Renal cortical epithelial cell (primary cell): ENCODE results near the gene EXOC4. TPM values are rescaled to one million over a fixed set of nuclear protein-coding genes. Genes with fewer than 3 reads are reported as not detected.
"Not testable (repeated sequence)": the region's sequence is repeated elsewhere in the genome, so short reads cannot be mapped to it uniquely, and the experiment has no call there.

Experiments used
- DNase-seq: peaks from one replicate; pipeline ENCODE4 v3.0.0-alpha.2; 2011; ENCODE audit warnings: low read depth
- total RNA-seq: library from RNA; depleted of rRNA; stranded (reverse); fragments of >200 nt; gene quantifications from 2 replicates; pipeline ENCODE4 v1.2.3, GENCODE V29; 2014

Gene EXOC4
- total RNA-seq, 1 donor from 2014 or later = 144 TPM

- DNase-seq = peak; percentile 15
These were observed 62.6 kb downstream of the EXOC4 start for GRCh38 chr7:133315332-133316040.

GRCh38 chr7:133319842-133320241 is 67.0 kb downstream of the EXOC4 start:
- DNase-seq = no peak

- no peak for DNase-seq
These were observed 68.0 kb downstream of the EXOC4 start for GRCh38 chr7:133320891-133321290.

- DNase-seq = not testable (repeated sequence)
These were observed 68.5 kb downstream of the EXOC4 start for GRCh38 chr7:133321366-133321765.

GRCh38 chr7:133326745-133327144 is 73.9 kb downstream of the EXOC4 start:
- not testable (repeated sequence) for DNase-seq

- not testable (repeated sequence) for DNase-seq
These were observed 75.1 kb downstream of the EXOC4 start for GRCh38 chr7:133328021-133328420.

GRCh38 chr7:133330085-133330484 is 77.2 kb downstream of the EXOC4 start:
- DNase-seq = peak; percentile 8

GRCh38 chr7:133331861-133332260 is 79.0 kb downstream of the EXOC4 start:
- no peak for DNase-seq

- DNase-seq = no peak
These were observed 86.9 kb downstream of the EXOC4 start for GRCh38 chr7:133339772-133340171.

GRCh38 chr7:133344275-133344674 is 91.4 kb downstream of the EXOC4 start:
- no peak for DNase-seq

GRCh38 chr7:133345690-133346421 is 93.0 kb downstream of the EXOC4 start:
- no peak for DNase-seq

- no peak for DNase-seq
These were observed 95.4 kb downstream of the EXOC4 start for GRCh38 chr7:133348250-133348649.

- no peak for DNase-seq
These were observed 96.2 kb downstream of the EXOC4 start for GRCh38 chr7:133349101-133349500.

- no peak for DNase-seq
These were observed 99.6 kb downstream of the EXOC4 start for GRCh38 chr7:133352430-133352829.

- no peak for DNase-seq
These were observed 100.9 kb downstream of the EXOC4 start for GRCh38 chr7:133353775-133354174.

GRCh38 chr7:133354546-133355324 is 101.9 kb downstream of the EXOC4 start:
- DNase-seq = no peak

GRCh38 chr7:133355325-133355708 is 102.4 kb downstream of the EXOC4 start:
- no peak for DNase-seq

GRCh38 chr7:133355822-133356221 is 102.9 kb downstream of the EXOC4 start:
- DNase-seq = no peak

- DNase-seq = no peak
These were observed 105.8 kb downstream of the EXOC4 start for GRCh38 chr7:133358708-133359107.

- DNase-seq = no peak
These were observed 106.6 kb downstream of the EXOC4 start for GRCh38 chr7:133359449-133359848.

GRCh38 chr7:133360201-133360600 is 107.3 kb downstream of the EXOC4 start:
- no peak for DNase-seq

- no peak for DNase-seq
These were observed 108.9 kb downstream of the EXOC4 start for GRCh38 chr7:133361806-133362205.
